ENCODE results near the gene PRTN3. TPM values are rescaled to one million over a fixed set of nuclear protein-coding genes. Genes with fewer than 3 reads are reported as not detected.

PRTN3 gene
- total RNA-seq, 2 donors from 2014 or later, result not detected

- no peak for ATAC-seq
- no peak for DNase-seq
- H3K36me3 Mint-ChIP-seq (ENCODE audit: low read depth), result peaks cover 5% of the 10 kb centered on the region
- peaks cover 16% of the 10 kb centered on the region for H3K4me1 Mint-ChIP-seq
- H3K27ac Mint-ChIP-seq, result peak overlapping the region; percentile 92
- H3K27me3 Mint-ChIP-seq, result no peaks in the 10 kb centered on the region
- peak overlapping the region; percentile 43 for H3K4me3 Mint-ChIP-seq
- H3K9me3 ChIP-seq (ENCODE audit: control insufficient read depth, low read length, poor library complexity, severe bottlenecking), result no peaks in the 10 kb centered on the region
Measured at GRCh38 chr19:806815-807421, 33.9 kb upstream of the PRTN3 start.

GRCh38 chr19:807627-808422 lies 33.0 kb upstream of the PRTN3 start:
- Mint-ChIP-seq H3K27ac (peak overlapping the region; percentile 92), H3K27me3 (no peaks in the 10 kb centered on the region), H3K36me3 (ENCODE audit: low read depth) (peaks cover 5% of the 10 kb centered on the region), H3K4me3 (peak overlapping the region; percentile 28), H3K4me1 (peaks cover 11% of the 10 kb centered on the region)
- no peak for DNase-seq
- ATAC-seq, result no peak
- H3K9me3 ChIP-seq (ENCODE audit: control insufficient read depth, low read length, poor library complexity, severe bottlenecking), result no peaks in the 10 kb centered on the region

DNA sequence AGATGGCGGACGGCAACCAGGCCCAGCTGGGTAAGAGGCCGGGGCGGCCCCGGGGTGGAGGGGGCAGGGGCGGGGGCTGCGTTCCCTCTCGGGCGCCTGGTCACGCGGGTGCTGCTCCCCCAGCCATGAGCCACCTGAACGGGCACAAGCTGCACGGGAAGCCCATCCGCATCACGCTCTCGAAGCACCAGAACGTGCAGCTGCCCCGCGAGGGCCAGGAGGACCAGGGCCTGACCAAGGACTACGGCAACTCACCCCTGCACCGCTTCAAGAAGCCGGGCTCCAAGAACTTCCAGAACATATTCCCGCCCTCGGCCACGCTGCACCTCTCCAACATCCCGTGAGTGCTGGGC lies 32.4 kb upstream of the PRTN3 start:
- no peaks in the 10 kb centered on the region for H3K9me3 ChIP-seq (ENCODE audit: control insufficient read depth, low read length, poor library complexity, severe bottlenecking)
- no peak for DNase-seq
- Mint-ChIP-seq H3K36me3 (ENCODE audit: low read depth) (peaks cover 5% of the 10 kb centered on the region), H3K4me3 (no peak overlapping the region), H3K4me1 (peaks cover 9% of the 10 kb centered on the region), H3K27ac (no peak overlapping the region), H3K27me3 (no peaks in the 10 kb centered on the region)
- no peak for ATAC-seq

DNA sequence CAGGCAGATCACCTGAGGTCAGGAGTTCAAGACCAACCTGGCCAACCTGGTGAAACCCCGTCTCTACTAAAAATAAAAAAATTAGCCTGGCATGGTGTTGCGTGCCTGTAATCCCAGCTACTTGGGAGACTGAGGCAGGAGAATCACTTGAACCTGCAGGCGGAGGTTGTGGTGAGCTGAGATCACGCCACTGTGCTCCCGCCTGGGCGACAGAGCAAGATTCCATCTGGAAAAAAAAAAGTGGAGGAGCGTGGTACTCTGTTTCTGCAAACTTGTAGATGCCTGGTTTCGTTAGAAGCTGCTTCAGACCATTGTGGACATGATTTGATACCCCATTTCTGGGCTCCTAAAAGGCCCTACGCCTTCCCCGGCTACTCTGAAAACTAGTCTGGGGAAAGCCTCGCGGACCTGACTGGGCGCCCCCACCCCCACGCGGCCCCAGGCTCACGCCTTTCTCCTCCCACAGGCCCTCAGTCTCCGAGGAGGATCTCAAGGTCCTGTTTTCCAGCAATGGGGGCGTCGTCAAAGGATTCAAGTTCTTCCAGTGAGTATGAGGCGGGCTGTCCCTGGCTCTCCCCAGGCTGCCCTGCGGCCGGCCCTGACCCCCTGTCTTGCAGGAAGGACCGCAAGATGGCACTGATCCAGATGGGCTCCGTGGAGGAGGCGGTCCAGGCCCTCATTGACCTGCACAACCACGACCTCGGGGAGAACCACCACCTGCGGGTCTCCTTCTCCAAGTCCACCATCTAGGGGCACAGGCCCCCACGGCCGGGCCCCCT lies 30.5 kb upstream of the PRTN3 start:
- ATAC-seq (no peak), DNase-seq (no peak)
- Mint-ChIP-seq H3K4me3 (no peak overlapping the region), H3K27me3 (no peaks in the 10 kb centered on the region), H3K36me3 (ENCODE audit: low read depth) (peaks cover 5% of the 10 kb centered on the region), H3K27ac (peak overlapping the region; percentile 32), H3K4me1 (peaks cover 6% of the 10 kb centered on the region)
- no peaks in the 10 kb centered on the region for H3K9me3 ChIP-seq (ENCODE audit: control insufficient read depth, low read length, poor library complexity, severe bottlenecking)

GRCh38 chr19:810883-811489 lies 29.8 kb upstream of the PRTN3 start:
- Mint-ChIP-seq H3K27me3 (no peaks in the 10 kb centered on the region), H3K4me3 (no peak overlapping the region), H3K27ac (peak overlapping the region; percentile 59), H3K36me3 (ENCODE audit: low read depth) (peaks cover 5% of the 10 kb centered on the region), H3K4me1 (peaks cover 6% of the 10 kb centered on the region)
- DNase-seq (no peak), ATAC-seq (no peak)
- H3K9me3 ChIP-seq (ENCODE audit: control insufficient read depth, low read length, poor library complexity, severe bottlenecking), result no peaks in the 10 kb centered on the region

DNA sequence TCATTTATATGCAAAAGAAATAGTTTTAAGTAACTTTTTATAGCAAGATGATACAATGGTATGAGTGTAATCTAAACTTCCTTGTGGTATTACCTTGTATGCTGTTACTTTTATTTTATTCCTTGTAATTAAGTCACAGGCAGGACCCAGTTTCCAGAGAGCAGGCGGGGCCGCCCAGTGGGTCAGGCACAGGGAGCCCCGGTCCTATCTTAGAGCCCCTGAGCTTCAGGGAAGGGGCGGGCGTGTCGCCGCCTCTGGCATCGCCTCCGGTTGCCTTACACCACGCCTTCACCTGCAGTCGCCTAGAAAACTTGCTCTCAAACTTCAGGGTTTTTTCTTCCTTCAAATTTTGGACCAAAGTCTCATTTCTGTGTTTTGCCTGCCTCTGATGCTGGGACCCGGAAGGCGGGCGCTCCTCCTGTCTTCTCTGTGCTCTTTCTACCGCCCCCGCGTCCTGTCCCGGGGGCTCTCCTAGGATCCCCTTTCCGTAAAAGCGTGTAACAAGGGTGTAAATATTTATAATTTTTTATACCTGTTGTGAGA lies 29.2 kb upstream of the PRTN3 start:
- peaks cover 6% of the 10 kb centered on the region for H3K4me1 Mint-ChIP-seq
- ATAC-seq, result no peak
- DNase-seq, result no peak
- peak overlapping the region; percentile 52 for H3K4me3 Mint-ChIP-seq
- H3K27ac Mint-ChIP-seq, result peak overlapping the region; percentile 59
- H3K27me3 Mint-ChIP-seq, result no peaks in the 10 kb centered on the region
- peaks cover 5% of the 10 kb centered on the region for H3K36me3 Mint-ChIP-seq (ENCODE audit: low read depth)
- H3K9me3 ChIP-seq (ENCODE audit: control insufficient read depth, low read length, poor library complexity, severe bottlenecking), result no peaks in the 10 kb centered on the region

- H3K27ac Mint-ChIP-seq, result peak overlapping the region; percentile 59
- H3K4me3 Mint-ChIP-seq, result peak overlapping the region; percentile 52
- ATAC-seq (no peak), DNase-seq (no peak)
- no peaks in the 10 kb centered on the region for H3K27me3 Mint-ChIP-seq
- no peaks in the 10 kb centered on the region for H3K9me3 ChIP-seq (ENCODE audit: control insufficient read depth, low read length, poor library complexity, severe bottlenecking)
- peaks cover 6% of the 10 kb centered on the region for H3K4me1 Mint-ChIP-seq
- peaks cover 5% of the 10 kb centered on the region for H3K36me3 Mint-ChIP-seq (ENCODE audit: low read depth)
Measured at GRCh38 chr19:812049-812746, 28.6 kb upstream of the PRTN3 start.

DNA sequence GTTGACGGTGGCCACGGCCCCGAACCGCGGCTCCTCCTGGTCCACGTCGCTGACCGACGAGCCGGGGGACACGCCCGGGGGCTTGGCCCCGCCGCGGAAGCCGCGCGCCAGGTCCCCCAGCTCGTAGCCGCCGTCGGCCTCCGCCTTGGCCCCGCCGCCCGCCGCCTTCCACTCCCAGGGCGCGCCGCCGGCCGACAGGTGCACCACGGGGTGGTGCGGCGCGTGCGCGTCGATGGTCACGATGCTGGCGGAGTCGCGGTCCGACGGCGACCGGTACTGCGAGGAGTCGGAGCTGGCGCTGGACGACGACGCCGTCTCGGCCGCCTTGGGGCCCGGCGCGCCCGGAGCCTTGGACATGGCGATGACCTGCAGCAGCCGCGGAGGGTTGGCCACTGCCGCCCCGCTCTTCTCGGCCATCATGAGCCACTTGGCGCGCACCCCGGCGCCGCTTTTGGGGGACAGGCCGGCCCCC lies 28.0 kb upstream of the PRTN3 start:
- ATAC-seq (no peak), DNase-seq (no peak)
- Mint-ChIP-seq H3K36me3 (ENCODE audit: low read depth) (peaks cover under 1% of the 10 kb centered on the region), H3K4me3 (no peak overlapping the region), H3K27ac (no peak overlapping the region), H3K4me1 (peaks cover under 1% of the 10 kb centered on the region), H3K27me3 (no peaks in the 10 kb centered on the region)
- H3K9me3 ChIP-seq (ENCODE audit: control insufficient read depth, low read length, poor library complexity, severe bottlenecking), result no peaks in the 10 kb centered on the region

DNA sequence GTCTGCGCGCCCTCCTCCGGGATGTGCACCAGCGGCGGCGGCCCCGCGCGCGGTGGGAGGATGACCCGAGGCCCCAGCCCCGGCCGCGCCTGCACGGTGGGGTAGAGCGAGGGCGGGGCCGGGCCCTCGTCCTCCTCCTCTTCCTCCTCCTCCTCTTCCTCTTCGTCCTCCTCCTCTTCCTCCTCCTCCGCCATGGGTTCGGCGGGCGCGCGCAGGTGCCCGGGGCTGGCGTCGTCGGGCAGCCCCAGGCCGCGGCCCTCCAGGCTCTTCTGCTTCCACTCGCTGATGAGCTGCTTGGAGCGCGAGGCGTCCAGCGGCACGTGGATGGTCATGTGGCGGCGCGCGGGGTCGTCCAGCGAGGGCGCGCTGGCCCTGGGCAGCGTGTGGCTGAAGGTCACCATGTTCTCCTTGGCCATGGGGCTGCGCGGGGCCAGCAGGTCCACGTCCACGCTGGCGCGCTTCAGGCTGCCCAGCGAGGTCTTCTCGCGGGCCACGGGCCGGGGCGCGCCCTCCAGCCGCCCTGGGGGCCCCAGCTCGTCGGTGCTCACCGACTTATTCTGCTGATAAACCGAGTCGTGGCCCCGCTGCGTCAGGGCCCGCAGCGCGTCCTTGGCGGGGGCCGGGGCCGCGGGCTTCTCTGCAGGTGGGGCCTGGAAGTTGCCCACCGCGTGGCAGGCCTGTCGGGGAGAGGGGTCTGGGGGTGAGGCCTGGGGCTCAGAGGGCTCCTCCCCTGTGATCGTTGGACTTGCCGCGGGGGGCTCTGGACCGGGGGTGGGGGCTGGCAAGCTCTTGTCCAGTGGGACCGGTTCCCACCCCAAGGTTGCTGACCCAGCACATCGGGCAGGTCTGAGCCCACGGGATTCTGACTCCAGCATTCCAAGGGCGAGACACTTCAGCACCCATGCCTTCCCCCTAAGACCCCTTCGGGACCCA lies 27.3 kb upstream of the PRTN3 start:
- no peaks in the 10 kb centered on the region for H3K36me3 Mint-ChIP-seq (ENCODE audit: low read depth)
- no peak for ATAC-seq

GRCh38 chr19:814152-815078 lies 26.4 kb upstream of the PRTN3 start:
- H3K4me1 Mint-ChIP-seq, result no peaks in the 10 kb centered on the region
- no peaks in the 10 kb centered on the region for H3K9me3 ChIP-seq (ENCODE audit: control insufficient read depth, low read length, poor library complexity, severe bottlenecking)
- H3K4me3 Mint-ChIP-seq, result peak overlapping the region; percentile 37
- no peaks in the 10 kb centered on the region for H3K27me3 Mint-ChIP-seq
- H3K27ac Mint-ChIP-seq, result no peak overlapping the region
- ATAC-seq (peak; percentile 4), DNase-seq (no peak)
- H3K36me3 Mint-ChIP-seq (ENCODE audit: low read depth), result no peaks in the 10 kb centered on the region

More for the DNA sequence above, 27.3 kb upstream of the PRTN3 start:
- Mint-ChIP-seq H3K4me3 (peak overlapping the region; percentile 28), H3K27ac (peak overlapping the region; percentile 10), H3K4me1 (no peaks in the 10 kb centered on the region), H3K27me3 (no peaks in the 10 kb centered on the region)
- no peak for DNase-seq
- no peaks in the 10 kb centered on the region for H3K9me3 ChIP-seq (ENCODE audit: control insufficient read depth, low read length, poor library complexity, severe bottlenecking)

Measured in T-helper 17 cell (primary cell).